HG02870 (cell line): ENCODE results near the gene SESN2.
"Not testable (repeated sequence)": the region's sequence is repeated elsewhere in the genome, so short reads cannot be mapped to it uniquely, and the experiment has no call there.

Source experiments
- ATAC-seq: cut with Tn5 transposase; IDR thresholded peaks from one replicate; pipeline ENCODE4 v1.9.1; 2021; ENCODE audit warnings: mild to moderate bottlenecking, moderate library complexity; ENCODE audit not compliant: unreplicated experiment

SESN2 gene

GRCh38 chr1:28326515-28326914 lies 67.2 kb downstream of the SESN2 start:
- no peak for ATAC-seq

GRCh38 chr1:28326984-28327383 lies 67.7 kb downstream of the SESN2 start:
- ATAC-seq: no peak

- not testable (repeated sequence) for ATAC-seq
Measured at GRCh38 chr1:28327431-28327830, 68.1 kb downstream of the SESN2 start.

- ATAC-seq: no peak
Measured at GRCh38 chr1:28328228-28328648, 68.9 kb downstream of the SESN2 start.

GRCh38 chr1:28329395-28330153 lies 70.3 kb downstream of the SESN2 start:
- ATAC-seq: no peak
